ENCODE results near the gene NALF2.

Gene NALF2

DNA sequence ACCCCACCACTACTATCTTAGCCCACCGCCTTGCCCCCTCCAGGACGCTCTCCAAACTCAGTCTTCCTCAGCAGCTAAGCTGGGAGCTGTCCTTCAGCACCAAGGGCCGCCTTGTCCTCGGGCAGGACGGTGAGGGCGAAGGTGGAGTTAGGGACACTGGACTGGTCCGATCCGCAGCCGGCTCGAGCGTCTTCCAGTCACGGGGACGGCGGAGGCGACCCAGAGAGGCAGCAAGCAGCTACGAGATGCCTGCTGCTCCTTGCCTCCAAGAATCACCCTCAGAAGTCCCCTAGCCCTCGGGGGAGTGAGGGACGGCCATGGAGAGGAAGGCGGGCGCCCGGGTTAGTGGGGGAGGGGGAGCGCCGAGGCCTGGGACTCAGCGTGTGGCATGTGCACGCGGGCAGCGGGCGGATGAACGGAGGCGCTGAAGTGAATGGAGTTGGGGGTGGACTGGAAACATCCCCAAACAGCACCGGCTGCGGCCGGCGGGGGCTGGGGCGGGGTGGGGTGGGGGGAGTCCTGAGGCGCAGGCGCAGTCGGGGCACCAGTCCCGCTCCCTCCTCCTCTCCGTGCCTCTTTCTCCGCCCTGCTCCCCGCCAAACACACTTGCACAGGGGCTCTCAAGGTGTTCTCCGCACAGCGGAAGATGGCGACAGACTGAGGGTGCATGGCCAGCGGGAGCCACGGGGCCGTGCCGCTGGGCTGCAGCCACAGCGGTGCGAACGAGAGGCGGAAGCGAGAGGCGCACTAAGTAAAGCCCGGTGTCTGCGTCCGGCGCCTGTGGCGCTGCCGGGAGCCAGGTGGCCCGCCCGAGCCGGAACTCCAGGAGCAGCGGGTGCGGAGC, at the start of gene NALF2:
Gene NALF2, plus strand, starts transcription at position 545 of the 844 bp plus-strand sequence. CDS start 957 bp downstream, outside the sequence.
- Histone ChIP-seq H3K27ac (ENCODE audit: low read depth, low read length) (no peak within 1 kb of the TSS), H3K9ac (ENCODE audit: low read length) (no peak within 1 kb of the TSS), H3K27me3 (ENCODE audit: control insufficient read depth in 1 of 2, insufficient read depth in 2 of 2, low read length in 2 of 2) (peaks cover 23 to 36% of the 10 kb centered on the region in 2 donors), H3K4me3 (ENCODE audit: low read depth in 1 of 2, low read length in 2 of 2) (no peak within 1 kb of the TSS), H3K9me3 (ENCODE audit: low read length) (no peaks in the 10 kb centered on the region), H3K4me1 (ENCODE audit: insufficient read depth, low read length) (no peaks in the 10 kb centered on the region), H3K36me3 (ENCODE audit: insufficient read depth, low read length) (no peaks in the 10 kb centered on the region)

DNA sequence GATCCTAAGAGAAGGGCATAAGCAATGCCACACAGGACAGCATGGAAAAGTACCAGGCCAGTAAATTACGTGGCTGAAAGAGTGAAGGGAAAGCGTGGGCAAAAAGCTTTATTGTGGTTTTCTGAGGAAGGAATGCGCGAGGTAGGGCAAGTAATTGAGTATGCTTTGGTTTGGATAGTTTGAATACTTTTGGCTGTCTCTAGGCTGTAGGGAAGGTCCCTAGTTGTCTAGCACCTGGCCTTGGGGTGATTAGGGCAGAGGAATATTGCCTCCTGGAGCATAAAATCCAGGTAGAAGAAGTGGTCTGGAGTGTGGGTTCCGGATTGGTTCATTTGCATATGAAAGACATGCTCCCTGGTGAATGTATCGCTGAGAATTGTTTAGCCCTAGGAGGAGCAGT, 46.4 kb upstream of the NALF2 start:
- H3K4me3 ChIP-seq (ENCODE audit: low read depth in 1 of 2, low read length in 2 of 2), result no peak overlapping the region
- no peaks in the 10 kb centered on the region for H3K4me1 ChIP-seq (ENCODE audit: insufficient read depth, low read length)
- no peaks in the 10 kb centered on the region for H3K36me3 ChIP-seq (ENCODE audit: insufficient read depth, low read length)
- H3K9me3 ChIP-seq (ENCODE audit: low read length), result no peaks in the 10 kb centered on the region
- no peak overlapping the region for H3K27ac ChIP-seq (ENCODE audit: low read depth, low read length)
- H3K9ac ChIP-seq (ENCODE audit: low read length), result no peak overlapping the region
- H3K27me3 ChIP-seq (ENCODE audit: control insufficient read depth in 1 of 2, insufficient read depth in 2 of 2, low read length in 2 of 2), result no peaks in the 10 kb centered on the region

DNA sequence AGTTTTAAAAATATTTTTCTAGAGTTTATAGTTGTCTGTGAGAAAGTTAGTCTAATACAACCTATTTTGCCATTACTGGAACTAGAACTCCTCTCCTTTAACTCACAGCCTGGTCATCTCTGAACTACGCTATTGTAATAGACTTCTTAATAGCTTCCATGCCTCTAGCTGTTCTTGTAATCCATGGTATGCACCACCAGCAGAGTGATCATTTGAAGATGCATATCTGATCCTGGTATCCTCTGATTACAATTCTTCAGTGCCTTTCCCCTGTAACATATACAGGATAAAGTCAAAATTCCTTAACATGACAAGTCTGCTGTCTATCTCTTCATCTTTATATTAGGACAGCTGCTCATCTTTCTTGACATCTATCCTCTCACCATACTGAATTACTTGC, 37.6 kb upstream of the NALF2 start:
- no peak overlapping the region for H3K9ac ChIP-seq (ENCODE audit: low read length)
- H3K9me3 ChIP-seq (ENCODE audit: low read length), result no peaks in the 10 kb centered on the region
- no peaks in the 10 kb centered on the region for H3K36me3 ChIP-seq (ENCODE audit: insufficient read depth, low read length)
- no peaks in the 10 kb centered on the region for H3K4me1 ChIP-seq (ENCODE audit: insufficient read depth, low read length)
- H3K27me3 ChIP-seq (ENCODE audit: control insufficient read depth in 1 of 2, insufficient read depth in 2 of 2, low read length in 2 of 2), result peaks cover 4 to 5% of the 10 kb centered on the region in 2 donors
- H3K27ac ChIP-seq (ENCODE audit: low read depth, low read length), result no peak overlapping the region
- no peak overlapping the region for H3K4me3 ChIP-seq (ENCODE audit: low read depth in 1 of 2, low read length in 2 of 2)

DNA sequence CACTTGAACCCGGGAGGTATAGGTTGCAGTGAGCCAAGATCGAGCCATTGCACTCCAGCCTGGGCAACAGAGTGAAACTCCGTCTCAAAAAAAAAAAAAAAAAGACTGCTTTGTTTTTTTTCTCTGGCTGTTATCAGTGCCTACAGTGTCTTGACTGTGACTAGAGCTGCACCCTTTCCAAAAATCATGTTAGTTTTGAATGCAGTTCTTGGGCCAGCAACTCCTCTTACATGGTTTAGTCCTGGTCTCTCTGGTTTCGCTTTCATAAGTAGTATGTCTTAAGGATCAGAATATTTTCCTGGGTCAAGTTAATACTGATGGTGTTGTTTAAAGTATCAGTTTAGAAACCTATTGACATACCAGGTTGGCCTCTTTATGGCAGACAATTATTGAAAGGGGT, 34.2 kb upstream of the NALF2 start:
- no peaks in the 10 kb centered on the region for H3K9me3 ChIP-seq (ENCODE audit: low read length)
- no peaks in the 10 kb centered on the region for H3K4me1 ChIP-seq (ENCODE audit: insufficient read depth, low read length)
- H3K27me3 ChIP-seq (ENCODE audit: control insufficient read depth in 1 of 2, insufficient read depth in 2 of 2, low read length in 2 of 2), result peaks cover 4 to 5% of the 10 kb centered on the region in 2 donors
- H3K4me3 ChIP-seq (ENCODE audit: low read depth in 1 of 2, low read length in 2 of 2), result no peak overlapping the region
- no peaks in the 10 kb centered on the region for H3K36me3 ChIP-seq (ENCODE audit: insufficient read depth, low read length)
- H3K27ac ChIP-seq (ENCODE audit: low read depth, low read length), result no peak overlapping the region
- no peak overlapping the region for H3K9ac ChIP-seq (ENCODE audit: low read length)

DNA sequence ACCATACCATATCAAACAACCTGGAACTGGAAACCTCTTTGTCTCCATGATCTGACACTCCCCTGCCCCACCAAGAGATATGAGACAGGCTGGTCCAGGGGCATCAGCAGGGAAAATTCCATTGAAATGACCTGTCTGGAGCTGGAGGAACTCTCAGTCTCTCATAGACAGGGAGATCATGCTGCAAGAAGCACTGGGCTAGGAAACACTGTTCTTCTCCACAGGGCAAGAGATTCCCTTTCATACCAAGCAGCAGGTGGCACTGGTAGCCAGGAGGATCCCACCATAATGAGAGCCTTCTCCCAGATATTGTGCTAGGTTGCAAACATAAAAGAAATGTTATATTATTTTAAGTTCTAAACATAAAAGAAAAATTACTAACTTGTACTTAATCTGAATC, 14.5 kb upstream of the NALF2 start:
- Histone ChIP-seq H3K27me3 (ENCODE audit: control insufficient read depth in 1 of 2, insufficient read depth in 2 of 2, low read length in 2 of 2) (peaks cover 6 to 8% of the 10 kb centered on the region in 2 donors), H3K9ac (ENCODE audit: low read length) (no peak overlapping the region), H3K9me3 (ENCODE audit: low read length) (no peaks in the 10 kb centered on the region), H3K36me3 (ENCODE audit: insufficient read depth, low read length) (no peaks in the 10 kb centered on the region), H3K27ac (ENCODE audit: low read depth, low read length) (no peak overlapping the region), H3K4me3 (ENCODE audit: low read depth in 1 of 2, low read length in 2 of 2) (no peak overlapping the region), H3K4me1 (ENCODE audit: insufficient read depth, low read length) (no peaks in the 10 kb centered on the region)

DNA sequence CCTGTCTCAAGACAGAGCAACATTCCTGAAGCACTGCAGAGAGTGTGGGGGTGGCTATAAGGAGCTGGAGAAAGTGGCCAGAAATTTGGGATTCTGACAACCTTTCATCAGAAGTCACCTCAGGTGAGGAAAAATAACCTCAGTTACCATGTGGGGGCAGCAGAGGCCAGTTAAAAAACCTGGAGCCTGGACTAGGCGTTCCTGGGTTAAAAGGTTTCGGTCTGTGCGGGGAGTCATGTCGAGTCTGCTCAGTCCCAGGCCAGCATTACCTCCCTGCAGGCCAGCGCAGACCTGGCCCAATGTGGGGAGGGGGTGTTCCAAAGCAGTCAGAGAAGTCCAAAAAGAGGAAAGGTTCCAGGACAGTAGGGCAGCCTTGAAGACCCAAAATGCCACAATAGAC, 10.9 kb upstream of the NALF2 start:
- no peak overlapping the region for H3K4me3 ChIP-seq (ENCODE audit: low read depth in 1 of 2, low read length in 2 of 2)
- H3K36me3 ChIP-seq (ENCODE audit: insufficient read depth, low read length), result no peaks in the 10 kb centered on the region
- no peak overlapping the region for H3K27ac ChIP-seq (ENCODE audit: low read depth, low read length)
- peaks cover 6 to 14% of the 10 kb centered on the region in 2 donors for H3K27me3 ChIP-seq (ENCODE audit: control insufficient read depth in 1 of 2, insufficient read depth in 2 of 2, low read length in 2 of 2)
- H3K4me1 ChIP-seq (ENCODE audit: insufficient read depth, low read length), result no peaks in the 10 kb centered on the region
- no peaks in the 10 kb centered on the region for H3K9me3 ChIP-seq (ENCODE audit: low read length)
- no peak overlapping the region for H3K9ac ChIP-seq (ENCODE audit: low read length)

DNA sequence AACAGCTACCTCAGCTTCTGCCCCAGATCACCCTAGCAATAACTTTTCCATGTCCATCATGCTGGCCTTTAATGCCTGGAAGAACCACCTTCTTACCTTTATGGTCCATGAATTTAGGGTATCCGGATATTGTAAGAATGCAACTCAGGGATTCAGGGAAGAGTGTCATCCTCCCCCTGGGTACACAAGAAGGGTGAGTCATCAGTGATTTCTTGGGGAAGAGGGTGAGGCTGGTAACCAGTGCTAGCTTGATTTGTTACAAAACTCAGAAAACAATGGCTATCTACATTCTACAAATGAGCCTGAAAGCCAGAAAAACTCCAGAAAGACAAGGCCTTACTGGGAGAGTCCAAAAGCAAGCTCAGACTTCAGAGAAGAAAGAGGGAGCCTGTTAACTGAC, 10.4 kb upstream of the NALF2 start:
- peaks cover 6 to 14% of the 10 kb centered on the region in 2 donors for H3K27me3 ChIP-seq (ENCODE audit: control insufficient read depth in 1 of 2, insufficient read depth in 2 of 2, low read length in 2 of 2)
- H3K4me1 ChIP-seq (ENCODE audit: insufficient read depth, low read length), result no peaks in the 10 kb centered on the region
- H3K9ac ChIP-seq (ENCODE audit: low read length), result no peak overlapping the region
- no peaks in the 10 kb centered on the region for H3K9me3 ChIP-seq (ENCODE audit: low read length)
- no peak overlapping the region for H3K27ac ChIP-seq (ENCODE audit: low read depth, low read length)
- H3K36me3 ChIP-seq (ENCODE audit: insufficient read depth, low read length), result no peaks in the 10 kb centered on the region
- no peak overlapping the region for H3K4me3 ChIP-seq (ENCODE audit: low read depth in 1 of 2, low read length in 2 of 2)

DNA sequence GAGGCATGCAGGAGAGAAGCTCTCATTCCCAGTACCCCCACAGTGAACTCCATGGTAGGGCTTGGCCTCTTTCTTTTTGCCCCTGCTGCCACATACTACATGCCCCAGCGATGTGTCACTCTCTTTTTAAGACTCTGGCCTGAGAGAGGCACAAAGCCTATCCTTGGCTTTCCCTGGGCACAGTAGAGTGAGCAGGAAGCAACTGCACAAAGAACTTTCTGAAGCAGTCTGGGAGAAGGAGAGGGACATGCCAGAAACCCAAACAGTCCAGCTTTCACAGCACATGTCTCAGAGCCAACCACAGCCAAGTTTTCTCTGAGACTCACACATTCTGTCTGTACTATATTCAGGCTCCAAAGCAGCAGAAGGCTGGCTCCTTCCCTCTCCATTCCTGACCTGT, 7.9 kb upstream of the NALF2 start:
- Histone ChIP-seq H3K36me3 (ENCODE audit: insufficient read depth, low read length) (no peaks in the 10 kb centered on the region), H3K9me3 (ENCODE audit: low read length) (no peaks in the 10 kb centered on the region), H3K27ac (ENCODE audit: low read depth, low read length) (no peak overlapping the region), H3K9ac (ENCODE audit: low read length) (no peak overlapping the region), H3K4me1 (ENCODE audit: insufficient read depth, low read length) (no peaks in the 10 kb centered on the region), H3K4me3 (ENCODE audit: low read depth in 1 of 2, low read length in 2 of 2) (no peak overlapping the region), H3K27me3 (ENCODE audit: control insufficient read depth in 1 of 2, insufficient read depth in 2 of 2, low read length in 2 of 2) (peaks cover 1 to 6% of the 10 kb centered on the region in 2 donors)

DNA sequence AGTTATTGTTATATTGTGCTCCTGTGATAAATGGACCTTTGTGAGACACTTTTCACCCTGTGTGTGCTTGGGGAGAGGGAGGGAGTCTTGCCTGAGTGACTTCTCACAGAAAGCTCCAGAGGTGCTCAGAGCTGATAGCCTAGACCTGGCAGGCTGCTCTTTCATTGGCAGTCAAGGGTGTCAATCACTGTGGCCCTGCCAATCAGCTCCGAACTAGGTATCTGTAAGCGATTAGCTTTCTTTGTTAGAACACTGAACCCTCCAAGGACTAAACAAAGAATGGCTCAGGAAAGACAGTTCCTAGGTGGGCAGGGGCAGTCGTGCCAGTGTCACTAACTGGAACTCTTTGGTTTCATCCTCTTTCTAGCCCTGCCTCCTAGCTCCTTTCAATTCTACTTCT, 2.7 kb upstream of the NALF2 start:
- H3K4me1 ChIP-seq (ENCODE audit: insufficient read depth, low read length), result no peaks in the 10 kb centered on the region
- H3K27me3 ChIP-seq (ENCODE audit: control insufficient read depth in 1 of 2, insufficient read depth in 2 of 2, low read length in 2 of 2), result peaks cover 5 to 16% of the 10 kb centered on the region in 2 donors
- H3K4me3 ChIP-seq (ENCODE audit: low read depth in 1 of 2, low read length in 2 of 2), result no peak overlapping the region
- H3K9ac ChIP-seq (ENCODE audit: low read length), result no peak overlapping the region
- H3K9me3 ChIP-seq (ENCODE audit: low read length), result no peaks in the 10 kb centered on the region
- H3K27ac ChIP-seq (ENCODE audit: low read depth, low read length), result no peak overlapping the region
- H3K36me3 ChIP-seq (ENCODE audit: insufficient read depth, low read length), result no peaks in the 10 kb centered on the region

DNA sequence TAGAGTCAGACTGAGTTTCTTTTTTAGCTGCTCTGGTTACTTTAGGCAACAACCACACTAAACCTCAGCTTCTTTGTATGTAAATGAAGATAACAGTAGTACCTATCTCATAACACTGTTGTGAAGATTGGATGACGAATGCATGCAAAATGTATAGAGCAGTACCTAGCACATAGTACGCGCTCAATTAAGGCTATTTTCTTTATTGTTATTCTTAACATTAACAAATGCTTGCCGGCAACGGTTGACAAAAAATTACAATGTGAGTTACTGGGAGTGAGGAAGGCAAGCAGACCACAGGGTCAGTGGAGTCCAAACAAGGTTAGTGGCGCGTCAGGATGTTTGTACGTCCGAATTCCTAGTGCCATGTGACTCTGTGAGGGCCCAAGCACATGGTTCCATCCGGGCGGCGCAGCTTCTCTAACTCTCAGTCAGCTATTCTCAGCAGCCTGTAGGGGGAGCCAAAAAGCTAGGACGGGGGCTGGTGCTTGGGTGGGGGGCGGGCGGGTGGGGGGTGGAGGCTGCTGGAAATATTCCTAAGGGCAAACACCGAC, 821 bp upstream of the NALF2 start:
- H3K27me3 ChIP-seq (ENCODE audit: control insufficient read depth in 1 of 2, insufficient read depth in 2 of 2, low read length in 2 of 2), result peaks cover 18 to 29% of the 10 kb centered on the region in 2 donors
- no peak overlapping the region for H3K27ac ChIP-seq (ENCODE audit: low read depth, low read length)
- H3K4me3 ChIP-seq (ENCODE audit: low read depth in 1 of 2, low read length in 2 of 2), result no peak overlapping the region

DNA sequence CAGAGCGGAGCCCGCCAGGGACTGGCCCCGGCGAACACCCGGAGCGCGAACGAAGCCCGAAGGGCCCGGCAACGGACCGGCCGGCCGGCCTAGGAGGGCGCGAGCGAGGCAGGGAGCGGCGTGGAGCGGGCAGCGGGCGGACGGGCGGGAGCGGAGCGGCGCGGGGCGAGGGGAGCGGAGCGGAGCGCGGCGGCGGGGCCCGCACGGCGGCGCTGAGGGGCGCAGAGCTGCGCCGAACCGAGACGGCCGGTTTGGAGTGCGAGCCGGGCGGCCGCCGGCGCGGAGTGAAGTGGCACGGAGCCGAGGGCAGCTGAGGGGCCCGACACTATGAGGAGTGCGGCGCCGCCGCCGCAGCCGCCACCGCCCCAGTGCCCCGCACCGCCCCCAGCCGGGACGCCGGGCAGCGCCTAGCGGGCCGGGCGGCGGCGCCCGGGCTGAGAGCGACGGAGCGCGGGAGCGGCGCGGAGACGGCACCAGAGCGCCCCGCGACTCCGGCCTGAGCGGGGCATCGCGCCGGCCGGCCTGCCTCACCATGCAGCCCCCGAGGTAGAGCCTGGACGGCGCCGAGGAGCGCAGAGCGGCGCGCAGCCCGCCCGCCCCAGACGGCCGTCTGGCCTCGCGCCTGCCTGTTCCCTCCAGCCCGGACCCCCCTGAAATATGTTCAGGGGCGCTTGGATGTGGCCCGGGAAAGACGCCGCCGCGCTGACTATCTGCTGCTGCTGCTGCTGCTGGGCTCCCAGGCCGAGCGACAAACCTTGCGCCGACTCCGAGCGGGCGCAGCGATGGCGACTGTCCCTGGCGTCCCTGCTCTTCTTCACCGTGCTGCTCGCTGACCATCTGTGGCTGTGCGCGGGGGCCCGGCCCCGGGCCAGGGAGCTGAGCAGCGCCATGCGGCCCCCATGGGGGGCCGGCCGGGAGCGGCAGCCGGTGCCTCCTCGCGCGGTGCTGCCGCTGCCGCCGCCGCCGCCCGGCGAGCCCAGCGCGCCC, 793 bp downstream of the NALF2 start:
- Histone ChIP-seq H3K27me3 (ENCODE audit: control insufficient read depth in 1 of 2, insufficient read depth in 2 of 2, low read length in 2 of 2) (peaks cover 23 to 37% of the 10 kb centered on the region in 2 donors), H3K4me1 (ENCODE audit: insufficient read depth, low read length) (no peaks in the 10 kb centered on the region)

More for the DNA sequence above, 821 bp upstream of the NALF2 start:
- no peak overlapping the region for H3K9ac ChIP-seq (ENCODE audit: low read length)
- H3K9me3 ChIP-seq (ENCODE audit: low read length), result no peaks in the 10 kb centered on the region
- H3K36me3 ChIP-seq (ENCODE audit: insufficient read depth, low read length), result no peaks in the 10 kb centered on the region
- H3K4me1 ChIP-seq (ENCODE audit: insufficient read depth, low read length), result no peaks in the 10 kb centered on the region

More for the DNA sequence above, 793 bp downstream of the NALF2 start:
- Histone ChIP-seq H3K27ac (ENCODE audit: low read depth, low read length) (no peak overlapping the region), H3K36me3 (ENCODE audit: insufficient read depth, low read length) (no peaks in the 10 kb centered on the region), H3K4me3 (ENCODE audit: low read depth in 1 of 2, low read length in 2 of 2) (no peak overlapping the region), H3K9me3 (ENCODE audit: low read length) (no peaks in the 10 kb centered on the region), H3K9ac (ENCODE audit: low read length) (no peak overlapping the region)

Data from muscle layer of colon (tissue), 2 donors.